HUES48 (cell line): ENCODE data around the gene ITGB3BP.
"Not testable (repeated sequence)": the region's sequence is repeated elsewhere in the genome, so short reads cannot be mapped to it uniquely, and the experiment has no call there.

ENCODE experiments used
- H3K27ac ChIP-seq: one replicate; pipeline ENCODE4 v1.7.0; 2013; ENCODE audit warnings: low read depth, low read length, inconsistent platforms
- H3K27me3 ChIP-seq: 2 replicates; pipeline ENCODE4 v1.6.1; 2013; ENCODE audit warnings: mild to moderate bottlenecking, low read length; ENCODE audit not compliant: control insufficient read depth, insufficient read depth
- H3K36me3 ChIP-seq: 2 replicates; pipeline ENCODE4 v1.6.1; 2013; ENCODE audit warnings: low read length; ENCODE audit not compliant: control insufficient read depth, insufficient read depth
- H3K4me1 ChIP-seq: 2 replicates; pipeline ENCODE4 v1.6.1; 2013; ENCODE audit warnings: mild to moderate bottlenecking, low read length; ENCODE audit not compliant: control insufficient read depth, insufficient read depth
- H3K4me3 ChIP-seq: 2 replicates; pipeline ENCODE4 v1.5.1; 2013; ENCODE audit warnings: mild to moderate bottlenecking, low read depth, low read length
- H3K9ac ChIP-seq: 2 replicates; pipeline ENCODE4 v1.6.1; 2013; ENCODE audit warnings: mild to moderate bottlenecking, low read depth, low read length, moderate library complexity
- H3K9me3 ChIP-seq: 2 replicates; pipeline ENCODE4 v1.6.1; 2013; ENCODE audit warnings: low read length; ENCODE audit not compliant: control insufficient read depth, insufficient read depth

ITGB3BP gene

GRCh38 chr1:63428815-63429214, 94.2 kb downstream of the ITGB3BP start:
- Histone ChIP-seq H3K9me3 (peaks cover 5% of the 10 kb centered on the region; the same call in 1 of the 2 replicates), H3K9ac (no peak overlapping the region), H3K4me3 (no peak overlapping the region), H3K36me3 (peaks cover 13% of the 10 kb centered on the region), H3K27ac (no peak overlapping the region), H3K4me1 (no peaks in the 10 kb centered on the region), H3K27me3 (no peaks in the 10 kb centered on the region)

GRCh38 chr1:63423649-63424048, 99.4 kb downstream of the ITGB3BP start:
- no peak overlapping the region for H3K9ac ChIP-seq
- H3K36me3 ChIP-seq: no peaks in the 10 kb centered on the region; the same call in 1 of the 2 replicates
- H3K9me3 ChIP-seq: no peaks in the 10 kb centered on the region
- no peaks in the 10 kb centered on the region for H3K4me1 ChIP-seq
- H3K27me3 ChIP-seq: no peaks in the 10 kb centered on the region
- no peak overlapping the region for H3K27ac ChIP-seq
- H3K4me3 ChIP-seq: no peak overlapping the region

GRCh38 chr1:63420746-63421145, 102.3 kb downstream of the ITGB3BP start:
- not testable (repeated sequence) for H3K4me1 ChIP-seq, H3K27me3 ChIP-seq, H3K9ac ChIP-seq, H3K9me3 ChIP-seq, H3K27ac ChIP-seq, H3K4me3 ChIP-seq, H3K36me3 ChIP-seq

DNA sequence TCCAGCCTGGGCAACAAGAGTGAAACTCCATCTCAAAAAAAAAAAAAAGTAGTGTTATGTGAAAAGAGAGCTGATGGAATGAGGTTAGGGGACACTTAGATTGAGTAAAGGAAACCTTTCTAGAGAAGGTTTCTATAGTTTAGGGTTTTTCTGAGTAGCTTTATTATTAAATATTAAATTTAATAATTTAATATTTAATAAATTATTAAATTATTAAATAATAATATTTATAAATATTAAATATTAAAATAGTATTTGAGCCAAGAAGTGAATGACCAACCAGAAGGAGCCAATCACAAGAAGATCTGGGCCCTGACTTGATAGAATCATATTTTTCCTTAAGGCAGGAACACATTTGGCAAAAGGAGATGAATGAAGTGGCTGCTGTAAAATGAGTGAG, 104.9 kb downstream of the ITGB3BP start:
- no peak overlapping the region for H3K27ac ChIP-seq
- no peaks in the 10 kb centered on the region for H3K27me3 ChIP-seq
- no peak overlapping the region for H3K4me3 ChIP-seq
- no peaks in the 10 kb centered on the region for H3K4me1 ChIP-seq
- H3K9ac ChIP-seq: no peak overlapping the region
- peaks cover 5% of the 10 kb centered on the region; the same call in 1 of the 2 replicates for H3K36me3 ChIP-seq
- no peaks in the 10 kb centered on the region for H3K9me3 ChIP-seq

- Histone ChIP-seq H3K36me3 (peaks cover 14% of the 10 kb centered on the region), H3K27me3 (no peaks in the 10 kb centered on the region), H3K9ac (no peak overlapping the region), H3K4me1 (peaks cover 3% of the 10 kb centered on the region; the same call in 1 of the 2 replicates), H3K9me3 (no peaks in the 10 kb centered on the region), H3K4me3 (no peak overlapping the region), H3K27ac (no peak overlapping the region)
Measured at GRCh38 chr1:63414691-63415365, 108.2 kb downstream of the ITGB3BP start.

GRCh38 chr1:63413394-63413793, 109.6 kb downstream of the ITGB3BP start:
- no peak overlapping the region for H3K9ac ChIP-seq
- H3K27me3 ChIP-seq: no peaks in the 10 kb centered on the region
- H3K4me1 ChIP-seq: peaks cover 3% of the 10 kb centered on the region; the same call in 1 of the 2 replicates
- no peak overlapping the region for H3K27ac ChIP-seq
- no peaks in the 10 kb centered on the region for H3K9me3 ChIP-seq
- H3K36me3 ChIP-seq: peaks cover 14% of the 10 kb centered on the region
- H3K4me3 ChIP-seq: no peak overlapping the region

DNA sequence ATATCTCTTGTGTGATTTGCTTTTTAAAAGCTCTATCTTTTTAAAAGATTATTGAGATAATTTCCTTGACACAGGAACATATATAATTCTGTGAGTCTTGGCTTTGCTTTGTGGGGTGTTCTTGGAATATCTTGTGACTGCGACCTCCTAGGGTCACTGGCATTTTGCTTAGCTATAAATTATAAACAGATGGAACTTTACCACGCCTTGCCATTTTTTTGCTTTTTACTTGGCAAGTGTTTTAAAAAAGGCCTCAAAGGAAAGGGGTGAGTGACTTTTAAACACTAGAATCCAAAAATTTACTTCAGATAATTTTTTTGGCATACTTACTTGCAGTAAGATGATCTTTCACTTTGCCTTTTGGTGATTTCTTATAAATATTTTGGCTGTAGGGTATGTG, 112.0 kb downstream of the ITGB3BP start:
- no peak overlapping the region for H3K4me3 ChIP-seq
- peaks cover 3% of the 10 kb centered on the region; the same call in 1 of the 2 replicates for H3K4me1 ChIP-seq
- H3K9ac ChIP-seq: no peak overlapping the region
- H3K36me3 ChIP-seq: peaks cover 24% of the 10 kb centered on the region
- H3K27me3 ChIP-seq: no peaks in the 10 kb centered on the region
- no peaks in the 10 kb centered on the region for H3K9me3 ChIP-seq
- H3K27ac ChIP-seq: no peak overlapping the region

GRCh38 chr1:63408331-63408730, 114.7 kb downstream of the ITGB3BP start:
- peaks cover 42% of the 10 kb centered on the region for H3K36me3 ChIP-seq
- no peak overlapping the region for H3K4me3 ChIP-seq
- H3K9ac ChIP-seq: no peak overlapping the region
- no peaks in the 10 kb centered on the region for H3K27me3 ChIP-seq
- H3K27ac ChIP-seq: no peak overlapping the region
- no peaks in the 10 kb centered on the region for H3K9me3 ChIP-seq
- peaks cover 3% of the 10 kb centered on the region; the same call in 1 of the 2 replicates for H3K4me1 ChIP-seq

DNA sequence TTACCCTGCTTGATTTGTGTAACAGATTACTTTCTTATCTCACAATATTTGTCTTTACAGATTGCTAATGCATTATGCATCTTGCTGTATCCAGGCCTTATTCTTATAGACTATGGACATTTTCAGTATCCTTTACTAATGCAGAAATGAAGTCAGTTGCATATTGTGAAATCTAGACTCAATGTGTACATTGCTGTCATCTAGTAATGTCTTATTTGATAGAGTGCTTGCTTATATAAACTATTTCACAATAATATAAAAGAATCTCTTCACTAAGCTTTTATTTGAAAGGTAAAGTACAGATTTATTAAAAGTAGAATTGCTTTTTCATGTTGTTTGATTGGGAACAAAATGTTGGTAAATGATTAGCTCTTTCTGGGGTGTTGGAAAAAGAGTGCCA, 116.0 kb downstream of the ITGB3BP start:
- peaks cover 2% of the 10 kb centered on the region; the same call in 1 of the 2 replicates for H3K4me1 ChIP-seq
- H3K4me3 ChIP-seq: no peak overlapping the region
- peaks cover 40% of the 10 kb centered on the region for H3K36me3 ChIP-seq
- H3K27me3 ChIP-seq: no peaks in the 10 kb centered on the region
- H3K27ac ChIP-seq: no peak overlapping the region
- no peaks in the 10 kb centered on the region for H3K9me3 ChIP-seq
- H3K9ac ChIP-seq: no peak overlapping the region

DNA sequence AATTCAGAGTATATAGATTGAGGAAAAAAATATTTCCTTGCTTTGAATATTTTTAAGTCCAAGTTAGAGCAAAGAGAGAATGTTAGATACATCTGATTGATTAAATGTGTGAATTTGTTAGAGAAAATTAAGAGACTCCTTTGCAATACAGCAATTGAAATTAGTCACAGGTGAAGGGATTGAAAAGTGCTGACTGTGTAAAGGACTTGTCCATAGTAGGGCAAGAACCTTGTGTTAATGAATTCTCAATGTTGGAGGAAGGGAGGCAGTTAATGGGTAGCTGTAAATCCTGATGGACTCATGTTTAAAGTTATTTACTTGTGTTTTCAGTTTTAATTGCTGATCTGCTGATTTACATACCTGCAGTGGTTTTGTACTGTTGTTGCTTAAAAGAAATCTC, 117.0 kb downstream of the ITGB3BP start:
- Histone ChIP-seq H3K9ac (no peak overlapping the region), H3K9me3 (no peaks in the 10 kb centered on the region), H3K4me1 (no peaks in the 10 kb centered on the region), H3K4me3 (no peak overlapping the region), H3K27me3 (no peaks in the 10 kb centered on the region), H3K27ac (no peak overlapping the region), H3K36me3 (peaks cover 39% of the 10 kb centered on the region)

DNA sequence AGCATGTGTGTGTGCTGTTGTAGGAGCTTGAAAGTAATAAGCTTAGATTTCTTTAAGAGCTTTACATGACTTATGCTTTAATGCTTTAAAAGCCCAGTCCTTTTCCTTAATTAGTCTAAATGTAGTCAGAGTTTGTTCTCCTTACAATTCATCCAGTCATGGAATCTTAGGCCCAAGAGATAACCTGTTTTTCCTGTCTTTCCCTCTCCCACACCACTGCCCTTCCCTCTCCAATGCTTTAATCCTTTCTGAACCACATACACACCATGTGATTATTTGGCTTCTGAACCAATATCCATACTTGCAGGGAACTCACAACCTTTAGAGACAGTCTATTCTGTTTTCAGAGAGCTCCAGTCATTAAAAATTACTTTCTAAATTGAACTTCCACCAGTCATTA, 118.0 kb downstream of the ITGB3BP start:
- H3K36me3 ChIP-seq: peaks cover 39% of the 10 kb centered on the region
- H3K27me3 ChIP-seq: no peaks in the 10 kb centered on the region
- no peak overlapping the region for H3K27ac ChIP-seq

More for the DNA sequence above, 118.0 kb downstream of the ITGB3BP start:
- Histone ChIP-seq H3K9ac (no peak overlapping the region), H3K4me1 (no peaks in the 10 kb centered on the region), H3K9me3 (no peaks in the 10 kb centered on the region), H3K4me3 (no peak overlapping the region)
